HG02798 (cell line): ENCODE data around the gene HNRNPM.

Experiments
- ATAC-seq: cut with Tn5 transposase; IDR thresholded peaks from one replicate; pipeline ENCODE4 v1.9.1; 2021; ENCODE audit warnings: mild to moderate bottlenecking; ENCODE audit not compliant: unreplicated experiment, poor library complexity

HNRNPM gene

DNA sequence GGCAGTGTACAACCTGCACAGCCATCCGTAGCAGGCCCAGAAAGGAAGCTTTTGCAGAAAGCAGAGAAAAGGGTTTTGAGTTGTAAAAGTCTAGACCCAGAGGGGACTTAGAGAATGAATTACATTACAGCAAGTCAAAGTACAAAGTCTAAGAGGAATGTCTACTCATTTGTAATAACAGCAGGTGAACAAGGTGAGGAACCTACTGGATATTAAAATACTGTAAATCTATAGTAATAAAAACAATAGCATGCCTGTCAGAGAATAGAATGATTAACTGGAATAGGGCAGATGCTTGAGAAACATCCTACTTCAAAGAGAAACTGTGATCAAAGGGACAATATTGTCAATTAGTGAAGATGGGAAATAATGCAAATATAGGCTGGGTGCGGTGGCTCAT lies 87.5 kb downstream of the HNRNPM start:
- ATAC-seq, result no peak

DNA sequence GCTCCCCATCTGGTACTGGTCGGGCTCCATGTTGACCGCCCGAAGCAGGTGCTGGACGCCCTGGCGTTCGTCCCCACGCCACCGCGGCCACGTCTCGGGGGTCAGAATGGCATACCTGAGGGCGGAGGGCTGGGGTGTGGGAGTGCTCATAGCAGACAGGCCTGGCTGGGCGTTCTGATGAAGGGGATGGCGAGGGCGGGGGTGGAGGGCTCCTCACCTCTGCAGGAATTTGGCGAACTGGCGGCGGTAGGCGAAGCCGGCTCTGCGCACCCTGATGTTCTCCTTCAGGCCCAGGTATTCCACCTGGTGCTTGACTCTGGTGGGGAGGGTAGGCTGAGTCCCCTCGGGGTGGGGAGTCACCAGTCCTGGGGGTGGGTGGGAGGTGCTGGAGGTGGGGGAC lies 91.5 kb downstream of the HNRNPM start:
- ATAC-seq, result no peak

DNA sequence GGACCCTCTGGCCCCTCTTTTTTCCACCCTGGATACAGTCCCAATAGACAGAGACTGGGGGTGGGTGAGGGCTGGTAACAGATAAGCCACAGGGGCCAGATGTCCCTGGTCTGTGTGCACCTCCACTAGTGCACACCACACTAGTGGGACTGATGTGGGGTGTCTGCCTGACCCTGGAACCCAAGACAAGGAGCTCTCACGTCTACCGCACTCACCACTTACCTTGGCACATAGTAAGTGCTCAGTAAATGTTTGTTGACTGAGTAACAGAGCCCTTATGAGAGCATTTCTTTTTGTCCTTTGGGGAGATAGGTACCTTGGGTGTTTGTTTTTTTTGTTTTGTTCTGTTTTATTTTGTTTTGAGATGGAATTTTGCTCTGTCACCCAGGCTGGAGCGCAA lies 92.3 kb downstream of the HNRNPM start:
- no peak for ATAC-seq
